HEK293T (cell line): ENCODE data around the gene ARHGAP30.

ENCODE experiments used
- ARNT ChIP-seq: fragments of 450-650 bp; IDR thresholded peaks from 2 replicates; pipeline ENCODE4 v1.6.1; 2017; ENCODE audit warnings: mild to moderate bottlenecking
- BHLHE40 ChIP-seq: fragments of 450-650 bp; IDR thresholded peaks from 2 replicates; pipeline ENCODE4 v1.6.1; 2016; ENCODE audit warnings: mild to moderate bottlenecking, moderate library complexity, borderline replicate concordance
- FOXA1 ChIP-seq: fragments of 450-650 bp; IDR thresholded peaks from 2 replicates; pipeline ENCODE4 v1.6.1; 2016; ENCODE audit warnings: mild to moderate bottlenecking
- FOXK2 ChIP-seq: fragments of 450-650 bp; IDR thresholded peaks from 2 replicates; pipeline ENCODE4 v1.6.1; 2016; ENCODE audit warnings: mild to moderate bottlenecking
- FOXM1 ChIP-seq: fragments of 450-650 bp; IDR thresholded peaks from 2 replicates; pipeline ENCODE4 v1.6.1; 2017; ENCODE audit warnings: mild to moderate bottlenecking, borderline replicate concordance
- HDGF ChIP-seq: fragments of 450-650 bp; IDR thresholded peaks from 2 replicates; pipeline ENCODE4 v1.6.1; 2017; ENCODE audit warnings: antibody characterized with exemption, borderline replicate concordance
- LEF1 ChIP-seq: fragments of 450-650 bp; IDR thresholded peaks from 2 replicates; pipeline ENCODE4 v1.6.1; 2017; ENCODE audit warnings: mild to moderate bottlenecking, borderline replicate concordance
- NFRKB ChIP-seq: fragments of 450-650 bp; IDR thresholded peaks from 2 replicates; pipeline ENCODE4 v1.6.1; 2016; ENCODE audit warnings: mild to moderate bottlenecking, moderate library complexity
- SP1 ChIP-seq: fragments of 450-650 bp; IDR thresholded peaks from 2 replicates; pipeline ENCODE4 v1.6.1; 2017
- SUZ12 ChIP-seq: fragments of 450-650 bp; IDR thresholded peaks from 2 replicates; pipeline ENCODE4 v1.6.1; 2016; ENCODE audit warnings: mild to moderate bottlenecking
- TARDBP ChIP-seq: fragments of 450-650 bp; IDR thresholded peaks from 2 replicates; pipeline ENCODE4 v1.6.1; 2016
- ZNF384 ChIP-seq: fragments of 450-650 bp; IDR thresholded peaks from 2 replicates; pipeline ENCODE4 v1.6.1; 2016
- TF ChIP-seq, protein P1 (sequence below): fragments of 450-650 bp; IDR thresholded peaks from 2 replicates; pipeline ENCODE4 v1.6.1; 2016

DNA sequence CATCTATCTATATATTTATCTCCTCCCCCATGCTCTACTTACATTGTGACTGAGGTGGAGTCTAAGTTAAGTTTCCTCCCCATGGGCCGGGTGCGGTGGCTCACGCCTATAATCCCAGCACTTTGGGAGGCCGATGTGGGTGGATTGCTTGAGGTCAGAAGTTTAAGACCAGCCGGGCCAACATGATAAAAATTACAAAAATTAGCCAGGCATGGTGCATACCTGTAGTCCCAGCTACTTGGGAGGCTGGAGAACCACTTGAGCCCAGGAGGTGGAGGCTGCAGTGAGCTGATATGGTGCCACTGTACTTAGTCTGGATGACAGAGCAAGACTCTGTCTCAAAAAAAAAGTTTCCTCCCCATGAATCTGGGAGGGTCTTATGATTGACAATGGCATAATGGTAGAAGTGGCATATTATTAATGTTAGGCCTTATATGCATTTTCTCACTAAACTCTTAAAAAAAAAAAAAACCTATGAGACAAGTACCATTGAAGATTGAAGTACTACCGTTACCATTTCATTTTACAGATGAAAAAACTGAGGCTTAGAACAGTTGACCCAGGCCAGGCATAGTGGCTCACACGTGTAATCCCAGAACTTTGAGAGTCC, 60.0 kb downstream of the ARHGAP30 start:
- TF ChIP-seq FOXM1 (no peak), SP1 (no peak), LEF1 (no peak), ZNF384 (no peak), FOXA1 (no peak), TARDBP (no peak), BHLHE40 (no peak), ARNT (no peak), NFRKB (no peak), SUZ12 (no peak), HDGF (no peak), FOXK2 (no peak)
- TF ChIP-seq, protein P1, sequence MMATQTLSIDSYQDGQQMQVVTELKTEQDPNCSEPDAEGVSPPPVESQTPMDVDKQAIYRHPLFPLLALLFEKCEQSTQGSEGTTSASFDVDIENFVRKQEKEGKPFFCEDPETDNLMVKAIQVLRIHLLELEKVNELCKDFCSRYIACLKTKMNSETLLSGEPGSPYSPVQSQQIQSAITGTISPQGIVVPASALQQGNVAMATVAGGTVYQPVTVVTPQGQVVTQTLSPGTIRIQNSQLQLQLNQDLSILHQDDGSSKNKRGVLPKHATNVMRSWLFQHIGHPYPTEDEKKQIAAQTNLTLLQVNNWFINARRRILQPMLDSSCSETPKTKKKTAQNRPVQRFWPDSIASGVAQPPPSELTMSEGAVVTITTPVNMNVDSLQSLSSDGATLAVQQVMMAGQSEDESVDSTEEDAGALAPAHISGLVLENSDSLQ: no peak
